ENCODE results near the gene SNUPN.

Gene SNUPN

DNA sequence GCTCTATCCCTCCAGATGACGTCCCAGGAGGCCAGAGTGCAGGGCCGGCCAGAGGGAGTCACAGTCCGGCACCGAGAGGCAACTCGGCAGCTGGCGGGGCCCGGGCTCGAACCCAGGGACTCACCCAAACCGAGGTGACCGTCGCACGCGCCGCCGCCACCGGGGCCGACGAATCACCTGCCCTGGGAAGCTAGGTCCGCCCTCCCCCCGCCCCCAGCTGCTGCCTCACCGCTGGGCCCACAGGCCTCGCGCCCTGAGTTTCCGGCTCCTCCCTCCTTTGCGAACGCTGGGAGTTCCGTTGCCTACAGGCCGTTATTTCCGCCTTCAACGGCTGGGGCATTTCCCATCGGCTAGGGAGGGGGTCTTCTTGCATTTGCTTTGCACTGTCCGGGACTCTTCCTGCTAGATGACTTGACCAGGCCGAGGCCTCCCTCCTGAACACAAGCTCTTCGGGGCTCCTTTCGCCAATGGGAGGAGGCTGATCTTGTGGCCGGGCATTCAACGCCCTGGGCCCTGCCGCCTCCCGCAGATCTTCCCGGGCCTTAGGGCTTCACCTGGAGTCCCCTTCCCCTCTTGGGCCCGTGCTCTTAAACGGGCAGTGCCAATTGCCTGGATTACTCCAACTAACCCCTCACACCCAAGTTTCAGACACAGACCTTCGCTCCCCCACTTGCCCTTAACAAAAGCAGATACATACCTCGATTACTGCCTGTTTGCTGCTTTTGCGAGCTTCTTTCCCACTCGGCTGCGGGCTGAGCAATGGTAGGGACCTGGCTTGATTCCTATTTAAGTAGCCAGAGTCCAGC lies at the start of gene SNUPN:
Gene SNUPN, minus strand, starts transcription at position 184 of the 806 bp plus-strand sequence. CDS start 4,674 bp downstream, outside the sequence.
- CTCF ChIA-PET = interaction anchor here (0.6 to 1.3 kb wide), 5 partner anchors 9 to 47 kb away, joined by 3 to 8 read pairs (median 3); partner anchors contain the start of gene SNX33
- POLR2A ChIA-PET = interaction anchor here (0.9 to 3.6 kb wide), 16 partner anchors 9 to 588 kb away, joined by 3 to 93 read pairs (median 4); partner anchors contain the start of genes IMP3, MAN2C1, SIN3A and SNX33
- TF ChIP-seq ELF4 (IDR thresholded peaks at IDR 0.05) (peak; percentile 65), SP1 (IDR thresholded peaks at IDR 0.05) (no peak), FOXA1 (IDR thresholded peaks at IDR 0.05) (no peak), NFRKB (IDR thresholded peaks at IDR 0.05) (no peak), ZNF384 (IDR thresholded peaks at IDR 0.05) (no peak), SUZ12 (IDR thresholded peaks at IDR 0.05) (no peak), FOXK2 (IDR thresholded peaks at IDR 0.05) (no peak), CTBP1 (IDR thresholded peaks at IDR 0.05; ENCODE audit: borderline replicate concordance) (no peak), LEF1 (IDR thresholded peaks at IDR 0.05; ENCODE audit: borderline replicate concordance) (no peak), HDGF (IDR thresholded peaks at IDR 0.05; ENCODE audit: borderline replicate concordance) (peak; percentile 83; the same call in 1 of the 2 replicates), ARNT (IDR thresholded peaks at IDR 0.05) (no peak), FOXM1 (IDR thresholded peaks at IDR 0.05; ENCODE audit: borderline replicate concordance) (peak; percentile 75), TARDBP (IDR thresholded peaks at IDR 0.05) (no peak), L3MBTL2 (conservative IDR thresholded peaks at IDR 0.05) (peak; percentile 49; the same call in 1 of the 2 replicates), BHLHE40 (IDR thresholded peaks at IDR 0.05; ENCODE audit: borderline replicate concordance) (no peak)
- TF ChIP-seq, protein P1, sequence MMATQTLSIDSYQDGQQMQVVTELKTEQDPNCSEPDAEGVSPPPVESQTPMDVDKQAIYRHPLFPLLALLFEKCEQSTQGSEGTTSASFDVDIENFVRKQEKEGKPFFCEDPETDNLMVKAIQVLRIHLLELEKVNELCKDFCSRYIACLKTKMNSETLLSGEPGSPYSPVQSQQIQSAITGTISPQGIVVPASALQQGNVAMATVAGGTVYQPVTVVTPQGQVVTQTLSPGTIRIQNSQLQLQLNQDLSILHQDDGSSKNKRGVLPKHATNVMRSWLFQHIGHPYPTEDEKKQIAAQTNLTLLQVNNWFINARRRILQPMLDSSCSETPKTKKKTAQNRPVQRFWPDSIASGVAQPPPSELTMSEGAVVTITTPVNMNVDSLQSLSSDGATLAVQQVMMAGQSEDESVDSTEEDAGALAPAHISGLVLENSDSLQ (IDR thresholded peaks at IDR 0.05) = no peak
- DNase-seq (ENCODE audit: extremely low spot score) = peak; percentile 98

DNA sequence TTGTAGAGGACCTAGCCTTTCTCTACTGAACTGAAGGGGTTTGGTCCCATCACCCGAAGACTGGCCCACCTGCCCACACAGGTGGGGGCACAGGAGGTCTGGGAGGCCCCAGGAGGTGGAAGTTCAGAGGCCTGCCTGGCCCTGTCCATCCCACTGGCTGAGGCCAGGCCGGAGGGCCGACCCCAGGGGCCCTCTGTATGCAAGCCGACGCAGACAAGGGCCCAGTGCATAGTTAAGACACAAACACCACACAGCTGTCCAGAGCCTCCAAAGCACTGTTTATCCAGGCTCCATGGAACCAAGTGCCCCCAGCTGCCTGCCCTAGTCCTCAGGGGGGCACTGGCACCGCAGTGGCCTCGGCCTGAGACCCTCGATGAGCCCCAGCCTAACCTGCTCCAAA lies 48.8 kb upstream of the SNUPN start:
- ChIA-PET POLR2A (interaction anchor here (1.3 to 2.0 kb wide), 2 partner anchors 13 to 34 kb away, joined by 3 to 9 read pairs; partner anchors contain the start of gene IMP3), CTCF (interaction anchor here (0.9 kb wide), 1 partner anchor 12 kb away, joined by 3 read pairs; no protein-coding TSS in a partner anchor)
- TF ChIP-seq, protein P1 (IDR thresholded peaks at IDR 0.05) = no peak
- TF ChIP-seq L3MBTL2 (conservative IDR thresholded peaks at IDR 0.05) (no peak), FOXA1 (IDR thresholded peaks at IDR 0.05) (no peak), CTBP1 (IDR thresholded peaks at IDR 0.05; ENCODE audit: borderline replicate concordance) (no peak), ZNF384 (IDR thresholded peaks at IDR 0.05) (no peak), HDGF (IDR thresholded peaks at IDR 0.05; ENCODE audit: borderline replicate concordance) (no peak), ELF4 (IDR thresholded peaks at IDR 0.05) (no peak), ARNT (IDR thresholded peaks at IDR 0.05) (no peak), FOXM1 (IDR thresholded peaks at IDR 0.05; ENCODE audit: borderline replicate concordance) (no peak), SP1 (IDR thresholded peaks at IDR 0.05) (no peak), LEF1 (IDR thresholded peaks at IDR 0.05; ENCODE audit: borderline replicate concordance) (no peak), FOXK2 (IDR thresholded peaks at IDR 0.05) (no peak), SUZ12 (IDR thresholded peaks at IDR 0.05) (no peak)
- DNase-seq (ENCODE audit: extremely low spot score) = no peak

- DNase-seq (ENCODE audit: extremely low spot score) = no peak
- ChIA-PET POLR2A (interaction anchor here (0.9 to 3.7 kb wide), 8 partner anchors 26 to 306 kb away, joined by 3 to 19 read pairs (median 4); partner anchors contain the start of genes IMP3, SIN3A, SNUPN and SNX33), CTCF (interaction anchor here (0.6 to 1.9 kb wide), 5 partner anchors 11 to 306 kb away, joined by 3 to 10 read pairs (median 4); partner anchors contain the start of genes SNUPN and SNX33)
- no peak for TF ChIP-seq CTBP1 (IDR thresholded peaks at IDR 0.05; ENCODE audit: borderline replicate concordance)
- TF ChIP-seq, protein P1 (IDR thresholded peaks at IDR 0.05) = no peak
- no peak for TF ChIP-seq FOXA1 (IDR thresholded peaks at IDR 0.05)
- no peak for TF ChIP-seq HDGF (IDR thresholded peaks at IDR 0.05; ENCODE audit: borderline replicate concordance)
- no peak for TF ChIP-seq BHLHE40 (IDR thresholded peaks at IDR 0.05; ENCODE audit: borderline replicate concordance)
- TF ChIP-seq FOXK2 (IDR thresholded peaks at IDR 0.05) = no peak
- TF ChIP-seq ELF4 (IDR thresholded peaks at IDR 0.05) = no peak
- TF ChIP-seq TARDBP (IDR thresholded peaks at IDR 0.05) = no peak
- no peak for TF ChIP-seq SUZ12 (IDR thresholded peaks at IDR 0.05)
- no peak for TF ChIP-seq FOXM1 (IDR thresholded peaks at IDR 0.05; ENCODE audit: borderline replicate concordance)
- no peak for TF ChIP-seq NFRKB (IDR thresholded peaks at IDR 0.05)
- TF ChIP-seq ZNF384 (IDR thresholded peaks at IDR 0.05) = no peak
- no peak for TF ChIP-seq L3MBTL2 (conservative IDR thresholded peaks at IDR 0.05)
- no peak for TF ChIP-seq ARNT (IDR thresholded peaks at IDR 0.05)
Measured at GRCh38 chr15:75673426-75674235, 48.1 kb upstream of the SNUPN start.

DNA sequence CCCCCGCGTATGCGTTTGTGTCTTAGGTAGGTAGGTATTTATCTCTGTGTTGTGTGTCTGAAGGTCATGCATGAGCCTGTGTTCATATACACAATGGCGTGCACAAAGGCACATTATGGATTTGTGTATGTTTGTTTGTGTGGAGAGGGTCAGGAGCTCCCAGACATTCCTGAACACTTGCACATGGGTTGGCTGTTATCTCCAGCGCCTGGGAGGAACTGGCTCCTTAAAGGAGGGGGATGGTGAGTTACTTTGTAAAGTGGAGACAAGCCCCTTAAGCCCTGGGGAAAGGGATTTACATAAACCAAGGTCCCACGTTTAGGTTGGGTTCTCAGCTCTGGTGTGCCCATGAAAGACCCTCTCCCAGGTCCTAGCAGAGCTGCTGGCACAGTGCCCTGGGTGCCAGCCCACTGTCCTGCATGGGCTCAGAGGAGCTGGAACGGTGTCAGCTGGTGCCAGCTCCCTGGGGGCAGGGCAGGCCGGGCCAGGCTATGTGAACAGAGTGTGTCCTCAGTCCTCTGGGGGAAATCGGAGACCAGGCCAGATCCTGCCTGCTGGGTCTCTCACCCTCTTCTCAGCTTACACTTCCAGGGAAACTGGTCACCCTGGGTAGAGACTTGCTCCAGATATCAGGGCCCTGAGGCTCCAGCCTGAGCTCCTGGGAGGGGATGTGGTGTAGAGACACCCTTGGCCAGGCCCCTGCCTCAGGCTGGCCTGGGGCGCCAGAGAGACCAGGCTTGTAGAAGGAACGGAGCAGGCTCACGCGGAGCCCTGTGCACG lies 47.3 kb upstream of the SNUPN start:
- DNase-seq (ENCODE audit: extremely low spot score) = no peak
- CTCF ChIA-PET = interaction anchor here (0.6 to 1.9 kb wide), 7 partner anchors 11 to 305 kb away, joined by 3 to 10 read pairs (median 4); partner anchors contain the start of genes SNUPN and SNX33
- POLR2A ChIA-PET = interaction anchor here (0.8 to 3.7 kb wide), 11 partner anchors 12 to 305 kb away, joined by 3 to 19 read pairs (median 4); partner anchors contain the start of genes IMP3, SIN3A, SNUPN and SNX33
- no peak for TF ChIP-seq L3MBTL2 (conservative IDR thresholded peaks at IDR 0.05)
- no peak for TF ChIP-seq ARNT (IDR thresholded peaks at IDR 0.05)
- no peak for TF ChIP-seq TARDBP (IDR thresholded peaks at IDR 0.05)
- no peak for TF ChIP-seq SP1 (IDR thresholded peaks at IDR 0.05)
- no peak for TF ChIP-seq SUZ12 (IDR thresholded peaks at IDR 0.05)
- TF ChIP-seq FOXM1 (IDR thresholded peaks at IDR 0.05; ENCODE audit: borderline replicate concordance) = no peak
- TF ChIP-seq, protein P1 (IDR thresholded peaks at IDR 0.05) = no peak
- TF ChIP-seq CTBP1 (IDR thresholded peaks at IDR 0.05; ENCODE audit: borderline replicate concordance) = no peak
- TF ChIP-seq HDGF (IDR thresholded peaks at IDR 0.05; ENCODE audit: borderline replicate concordance) = no peak
- no peak for TF ChIP-seq LEF1 (IDR thresholded peaks at IDR 0.05; ENCODE audit: borderline replicate concordance)
- TF ChIP-seq ELF4 (IDR thresholded peaks at IDR 0.05) = no peak
- no peak for TF ChIP-seq ZNF384 (IDR thresholded peaks at IDR 0.05)
- TF ChIP-seq FOXK2 (IDR thresholded peaks at IDR 0.05) = no peak
- TF ChIP-seq BHLHE40 (IDR thresholded peaks at IDR 0.05; ENCODE audit: borderline replicate concordance) = no peak
- no peak for TF ChIP-seq NFRKB (IDR thresholded peaks at IDR 0.05)
